IgD-negative memory B cell (primary cell): ENCODE results near the gene TBX19. TPM values are rescaled to one million over a fixed set of nuclear protein-coding genes. Genes with fewer than 3 reads are reported as not detected.

Experiments used
- H3K27ac Mint-ChIP-seq, 3 donors: one replicate each; pipeline ENCODE4 v1.8.0; 2020 to 2022; ENCODE audit warnings: mild to moderate bottlenecking in 3 of 3, mixed read lengths in 3 of 3, moderate library complexity in 1 of 3
- H3K27me3 Mint-ChIP-seq: one replicate; pipeline ENCODE4 v1.8.0; 2021; ENCODE audit warnings: mixed read lengths
- H3K36me3 Mint-ChIP-seq: one replicate; pipeline ENCODE4 v1.8.0; 2020; ENCODE audit warnings: mild to moderate bottlenecking, mixed read lengths
- H3K4me1 Mint-ChIP-seq, 3 donors: one replicate each; pipeline ENCODE4 v1.8.0; 2020 to 2022; ENCODE audit warnings: mixed read lengths in 3 of 3, mild to moderate bottlenecking in 1 of 3
- H3K4me3 Mint-ChIP-seq, 4 donors: one replicate each; pipeline ENCODE4 v1.8.0; 2020 to 2022; ENCODE audit warnings: mild to moderate bottlenecking in 4 of 4, mixed read lengths in 4 of 4, moderate library complexity in 3 of 4
- H3K9me3 Mint-ChIP-seq, 3 donors: one replicate each; pipeline ENCODE4 v1.8.0; 2020 to 2021; ENCODE audit warnings: mixed read lengths in 3 of 3, mild to moderate bottlenecking in 1 of 3
- polyA plus RNA-seq: library from polyadenylated mRNA; unstranded; fragments of 300-500 nt; fragmentation: Illumina TruSeq; gene quantifications from one replicate; pipeline ENCODE4 v1.2.3, GENCODE V29; 2021

Gene TBX19
- polyA plus RNA-seq, 1 donor from 2014 or later, result 2.5 TPM

- Mint-ChIP-seq H3K4me3 (no peak overlapping the region), H3K9me3 (peaks cover 0 to 4% (median 1%) of the 10 kb centered on the region in 3 donors), H3K27me3 (no peaks in the 10 kb centered on the region), H3K36me3 (peaks cover 32% of the 10 kb centered on the region), H3K4me1 (peaks cover 5 to 7% (median 6%) of the 10 kb centered on the region in 3 donors), H3K27ac (no peak overlapping the region)
Measured at GRCh38 chr1:168261390-168261789, 19.3 kb upstream of the TBX19 start.

GRCh38 chr1:168263130-168263529 lies 17.5 kb upstream of the TBX19 start:
- H3K36me3 Mint-ChIP-seq, result peaks cover 19% of the 10 kb centered on the region
- H3K27ac Mint-ChIP-seq, result no peak overlapping the region
- no peak overlapping the region for H3K4me3 Mint-ChIP-seq
- peaks cover 3 to 7% (median 5%) of the 10 kb centered on the region in 3 donors for H3K4me1 Mint-ChIP-seq
- no peaks in the 10 kb centered on the region for H3K27me3 Mint-ChIP-seq
- peaks cover 0 to 4% (median 0%) of the 10 kb centered on the region in 3 donors for H3K9me3 Mint-ChIP-seq

GRCh38 chr1:168264296-168264695 lies 16.4 kb upstream of the TBX19 start:
- H3K4me1 Mint-ChIP-seq, result peaks cover 2 to 4% (median 2%) of the 10 kb centered on the region in 3 donors
- H3K9me3 Mint-ChIP-seq, result peaks cover 0 to 4% (median 0%) of the 10 kb centered on the region in 3 donors
- H3K27ac Mint-ChIP-seq, result no peak overlapping the region
- no peak overlapping the region for H3K4me3 Mint-ChIP-seq
- H3K36me3 Mint-ChIP-seq, result peaks cover 17% of the 10 kb centered on the region
- H3K27me3 Mint-ChIP-seq, result no peaks in the 10 kb centered on the region

DNA sequence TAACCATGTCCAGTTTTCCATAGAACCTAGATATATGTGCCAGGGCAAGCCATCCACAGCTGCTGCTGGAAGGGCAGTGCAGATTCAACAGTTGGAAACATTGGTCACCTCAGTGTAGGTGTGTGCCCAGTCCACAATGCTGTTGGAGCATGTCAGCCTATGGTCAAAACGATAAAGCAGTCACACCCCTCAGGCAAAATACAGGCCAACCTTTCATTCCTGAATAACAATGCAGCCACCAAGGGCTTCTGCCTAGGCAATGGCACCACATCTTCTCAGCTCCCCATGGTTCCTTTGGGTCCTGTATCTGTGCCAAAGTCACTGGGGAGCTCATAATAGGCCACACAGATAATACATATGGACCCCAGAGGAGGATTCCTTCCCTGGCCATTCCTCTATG lies 15.1 kb upstream of the TBX19 start:
- H3K27ac Mint-ChIP-seq, result no peak overlapping the region
- H3K9me3 Mint-ChIP-seq, result peaks cover 0 to 7% (median 0%) of the 10 kb centered on the region in 3 donors
- H3K27me3 Mint-ChIP-seq, result no peaks in the 10 kb centered on the region
- peaks cover 0 to 3% (median 2%) of the 10 kb centered on the region in 3 donors for H3K4me1 Mint-ChIP-seq
- H3K36me3 Mint-ChIP-seq, result peaks cover 17% of the 10 kb centered on the region
- H3K4me3 Mint-ChIP-seq, result no peak overlapping the region

GRCh38 chr1:168266644-168267186 lies 14.0 kb upstream of the TBX19 start:
- H3K27me3 Mint-ChIP-seq, result no peaks in the 10 kb centered on the region
- peaks cover 0 to 3% (median 0%) of the 10 kb centered on the region in 3 donors for H3K4me1 Mint-ChIP-seq
- peaks cover 0 to 7% (median 0%) of the 10 kb centered on the region in 3 donors for H3K9me3 Mint-ChIP-seq
- H3K27ac Mint-ChIP-seq, result peak overlapping the region in 1 of 3 donors; percentile 5
- H3K36me3 Mint-ChIP-seq, result peaks cover 12% of the 10 kb centered on the region
- no peak overlapping the region for H3K4me3 Mint-ChIP-seq

GRCh38 chr1:168271636-168272035 lies 9.0 kb upstream of the TBX19 start:
- Mint-ChIP-seq H3K4me3 (no peak overlapping the region), H3K27me3 (no peaks in the 10 kb centered on the region), H3K27ac (no peak overlapping the region), H3K36me3 (peaks cover 2% of the 10 kb centered on the region), H3K4me1 (peaks cover 4 to 17% (median 10%) of the 10 kb centered on the region in 3 donors), H3K9me3 (peaks cover 3 to 8% (median 5%) of the 10 kb centered on the region in 3 donors)

- Mint-ChIP-seq H3K27me3 (no peaks in the 10 kb centered on the region), H3K9me3 (peaks cover 3 to 8% (median 5%) of the 10 kb centered on the region in 3 donors), H3K4me3 (no peak overlapping the region), H3K27ac (no peak overlapping the region), H3K4me1 (peaks cover 4 to 19% (median 10%) of the 10 kb centered on the region in 3 donors), H3K36me3 (peaks cover 2% of the 10 kb centered on the region)
Measured at GRCh38 chr1:168273575-168273974, 7.1 kb upstream of the TBX19 start.

- peaks cover 15% of the 10 kb centered on the region for H3K36me3 Mint-ChIP-seq
- H3K27me3 Mint-ChIP-seq, result no peaks in the 10 kb centered on the region
- H3K4me3 Mint-ChIP-seq, result no peak overlapping the region
- H3K27ac Mint-ChIP-seq, result peak overlapping the region in 1 of 3 donors; percentile 32
- peaks cover 0 to 2% (median 1%) of the 10 kb centered on the region in 3 donors for H3K9me3 Mint-ChIP-seq
- H3K4me1 Mint-ChIP-seq, result peaks cover 1 to 3% (median 2%) of the 10 kb centered on the region in 3 donors
Measured at GRCh38 chr1:168279253-168279652, 1.4 kb upstream of the TBX19 start.

- no peaks in the 10 kb centered on the region for H3K9me3 Mint-ChIP-seq
- H3K27ac Mint-ChIP-seq, result no peak overlapping the region
- peaks cover 0 to 2% (median 2%) of the 10 kb centered on the region in 3 donors for H3K4me1 Mint-ChIP-seq
- H3K36me3 Mint-ChIP-seq, result peaks cover 18% of the 10 kb centered on the region
- no peaks in the 10 kb centered on the region for H3K27me3 Mint-ChIP-seq
- no peak overlapping the region for H3K4me3 Mint-ChIP-seq
Measured at GRCh38 chr1:168281603-168282325, 1.1 kb downstream of the TBX19 start.

DNA sequence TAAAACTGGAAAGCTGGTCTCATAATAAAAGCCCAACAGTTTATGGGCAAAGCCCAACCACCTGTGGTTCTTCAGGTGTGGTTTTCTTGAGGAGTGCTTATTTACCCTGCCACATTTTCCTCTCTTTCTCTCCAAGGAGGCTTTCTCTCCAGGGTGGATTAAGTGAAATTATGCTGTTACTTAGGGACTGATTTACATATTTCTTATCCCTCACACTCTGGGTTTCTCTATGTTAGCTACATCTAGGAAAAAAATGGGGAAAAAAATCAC lies 4.8 kb downstream of the TBX19 start:
- no peaks in the 10 kb centered on the region for H3K27me3 Mint-ChIP-seq
- no peak overlapping the region for H3K4me3 Mint-ChIP-seq
- peak overlapping the region in 1 of 3 donors; percentile 35 for H3K27ac Mint-ChIP-seq
- no peaks in the 10 kb centered on the region for H3K9me3 Mint-ChIP-seq
- peaks cover 12% of the 10 kb centered on the region for H3K36me3 Mint-ChIP-seq
- no peaks in the 10 kb centered on the region for H3K4me1 Mint-ChIP-seq

DNA sequence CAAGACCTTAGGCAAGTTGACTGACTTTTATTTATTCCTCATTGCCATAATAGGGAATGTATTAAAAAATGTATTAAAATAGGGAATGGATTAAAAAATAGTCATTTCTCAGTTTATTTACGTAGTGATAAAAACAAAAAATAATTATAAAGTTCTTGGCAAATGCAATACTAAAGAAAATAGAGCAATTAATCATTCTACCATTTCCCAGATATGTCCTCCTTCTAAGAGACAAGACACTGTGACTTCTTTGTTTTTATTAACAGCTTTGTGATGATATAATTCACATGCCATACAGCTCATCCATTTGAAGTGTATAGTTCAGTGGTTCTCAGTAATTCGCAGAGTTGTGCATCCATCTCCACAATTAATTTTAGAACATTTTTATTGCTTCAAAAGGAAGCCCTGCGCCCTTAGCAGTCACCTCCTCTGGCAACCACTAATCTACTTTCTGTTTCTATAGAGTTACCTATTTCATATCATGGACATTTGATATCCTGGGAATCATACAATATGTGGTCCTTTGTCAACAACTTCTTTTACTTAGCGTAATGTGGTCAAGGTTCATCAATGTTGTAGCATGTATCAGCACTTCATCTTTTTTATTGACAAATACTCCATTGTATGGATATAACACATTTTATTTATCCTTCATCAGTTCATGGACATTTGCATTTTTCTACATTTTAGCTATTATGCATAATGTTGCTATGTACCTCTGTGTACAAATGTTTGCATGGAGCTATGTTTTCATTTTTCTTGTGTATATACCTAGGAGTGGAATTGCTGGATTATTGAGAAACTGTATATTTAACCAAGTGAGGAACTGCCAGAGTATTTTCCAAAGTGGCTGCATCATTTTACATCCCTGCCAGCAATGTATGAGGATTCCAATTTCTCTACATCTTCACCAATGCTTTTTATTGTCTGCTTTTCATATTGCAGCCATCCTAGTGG lies 5.6 kb downstream of the TBX19 start:
- H3K27me3 Mint-ChIP-seq, result no peaks in the 10 kb centered on the region
- no peaks in the 10 kb centered on the region for H3K9me3 Mint-ChIP-seq
- no peak overlapping the region for H3K27ac Mint-ChIP-seq

DNA sequence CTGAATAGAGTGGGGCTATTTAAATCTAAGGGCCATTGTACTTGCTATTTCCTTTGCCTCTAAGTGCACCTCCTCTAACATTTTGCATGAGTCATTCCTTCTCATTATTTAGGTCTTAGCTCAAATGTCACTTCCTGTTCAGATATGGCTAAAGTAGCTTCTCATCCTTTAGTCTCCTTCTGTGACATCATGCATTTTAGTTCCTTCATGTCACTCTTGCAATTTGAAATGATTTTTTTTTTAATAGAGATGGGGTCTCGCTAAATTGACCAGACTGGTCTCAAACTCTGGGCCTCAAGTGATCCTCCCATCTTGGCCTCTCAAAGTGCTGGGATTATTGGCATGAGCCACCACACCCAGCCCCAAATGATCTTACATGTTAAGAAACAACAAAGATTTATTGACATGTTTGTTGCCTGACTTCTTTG lies 6.6 kb downstream of the TBX19 start:
- no peaks in the 10 kb centered on the region for H3K4me1 Mint-ChIP-seq
- peaks cover 7% of the 10 kb centered on the region for H3K36me3 Mint-ChIP-seq
- H3K9me3 Mint-ChIP-seq, result no peaks in the 10 kb centered on the region
- no peaks in the 10 kb centered on the region for H3K27me3 Mint-ChIP-seq
- no peak overlapping the region for H3K27ac Mint-ChIP-seq
- H3K4me3 Mint-ChIP-seq, result no peak overlapping the region

More for the DNA sequence above, 5.6 kb downstream of the TBX19 start:
- Mint-ChIP-seq H3K4me3 (no peak overlapping the region), H3K36me3 (peaks cover 10% of the 10 kb centered on the region), H3K4me1 (no peaks in the 10 kb centered on the region)

GRCh38 chr1:168288311-168289052 lies 7.8 kb downstream of the TBX19 start:
- peaks cover 9% of the 10 kb centered on the region for H3K36me3 Mint-ChIP-seq
- no peak overlapping the region for H3K27ac Mint-ChIP-seq
- H3K9me3 Mint-ChIP-seq, result no peaks in the 10 kb centered on the region

GRCh38 chr1:168291222-168291837 lies 10.7 kb downstream of the TBX19 start:
- Mint-ChIP-seq H3K4me3 (no peak overlapping the region), H3K27me3 (no peaks in the 10 kb centered on the region), H3K9me3 (no peaks in the 10 kb centered on the region), H3K4me1 (no peaks in the 10 kb centered on the region), H3K27ac (no peak overlapping the region), H3K36me3 (peaks cover 7% of the 10 kb centered on the region)

More at GRCh38 chr1:168288311-168289052, 7.8 kb downstream of the TBX19 start:
- no peaks in the 10 kb centered on the region for H3K4me1 Mint-ChIP-seq
- no peaks in the 10 kb centered on the region for H3K27me3 Mint-ChIP-seq
- no peak overlapping the region for H3K4me3 Mint-ChIP-seq
